Adrenal gland (tissue), 12 donors: ENCODE results near the gene PRKG1. TPM values are rescaled to one million over a fixed set of nuclear protein-coding genes. Genes with fewer than 3 reads are reported as not detected.

Experiments used
- DNase-seq, 7 donors: peaks; one replicate each; pipeline ENCODE4 v3.0.0-alpha.2; 2019 to 2020
- H3K27ac ChIP-seq, 5 donors: fragments of 200-600 bp; sonication (generic) in 4 of 5; 1 replicate in 3 of 5; 2 replicates in 2 of 5; pipeline versions ENCODE4 v1.5.1 to v1.8.0; 2016 to 2020; ENCODE audit warnings: mild to moderate bottlenecking in 1 of 5
- H3K27me3 ChIP-seq: fragments of 200-600 bp; 2 replicates; pipeline ENCODE4 v1.8.0; 2021
- H3K36me3 ChIP-seq, 2 donors: fragments of 200-600 bp; replicated peaks in 1 of 2; 1 replicate in 1 of 2; 2 replicates in 1 of 2; pipeline versions ENCODE4 v1.5.1 to v1.8.0; 2018 to 2022
- H3K4me1 ChIP-seq, 2 donors: fragments of 200-600 bp; replicated peaks in 1 of 2; 1 replicate in 1 of 2; 2 replicates in 1 of 2; pipeline versions ENCODE4 v1.5.1 to v1.8.0; 2018 to 2021
- H3K4me3 ChIP-seq, 4 donors: fragments of 200-600 bp; sonication (generic) in 3 of 4; one replicate each; pipeline ENCODE4 v1.5.1; 2016 to 2018
- H3K9me3 ChIP-seq, 3 donors: fragments of 200-600 bp; sonication (generic) in 1 of 3; replicated peaks in 1 of 3; 1 replicate in 2 of 3; 2 replicates in 1 of 3; pipeline versions ENCODE4 v1.5.1 to v1.8.0; 2016 to 2021
- CTCF ChIP-seq, 6 experiments: fragments of 450-650 bp in 4 of 6; fragments of 200-600 bp in 2 of 6; sonication (generic) in 1 of 6; IDR thresholded peaks; 1 replicate in 5 of 6; 2 replicates in 1 of 6; pipeline versions ENCODE4 v1.5.1 to v1.8.0; 2016 to 2021; ENCODE audit warnings: antibody characterized with exemption in 6 of 6, mild to moderate bottlenecking in 2 of 6, moderate library complexity in 1 of 6
- POLR2A ChIP-seq, 2 donors: fragments of 450-650 bp; IDR thresholded peaks; one replicate each; pipeline ENCODE4 v1.6.1; 2017; ENCODE audit warnings: antibody characterized with exemption in 2 of 2, mild to moderate bottlenecking in 2 of 2, moderate library complexity in 1 of 2
- WGBS, 4 donors: extraction: QIAGEN DNeasy Blood & Tissue Kit in 2 of 4; methylation state at CpG; one replicate each; pipeline versions ENCODE4 v1.1.5 to v1.1.7; 2013 to 2017; 5-methylcytosine and 5-hydroxymethylcytosine counted together
- intact Hi-C, 2 donors: fragments of 100-400 bp; cut with DNase I; formaldehyde crosslinking; loops; one replicate each; pipeline versions ENCODE4 v1.14.1 to v1.15.0; 2022 to 2023
- polyA plus RNA-seq, 3 donors: library from polyadenylated mRNA; stranded (reverse); fragments of 200-250 nt in 2 of 3; fragments of 350-450 nt in 1 of 3; fragmentation: Illumina TruSeq in 1 of 3; extraction: RNeasy Lipid Tissue Mini Kit (QIAGEN cat#74804) in 1 of 3; gene quantifications; one replicate each; pipeline ENCODE4 v1.2.3, GENCODE V29; 2013 to 2014
- total RNA-seq, 9 donors: library from RNA; depleted of rRNA in 4 of 9; stranded (reverse); fragments of >200 nt in 4 of 9; fragments of 120-200 nt in 1 of 9; fragmentation: NEBNext Ultra II Directional in 1 of 9; extraction: Animal tissue kit (Norgen Biotek cat#: 25700) in 1 of 9; gene quantifications; one replicate each; pipeline versions ENCODE4 v1.1.0 to v1.2.4, GENCODE V29; 2013 to 2023
- donor health status: healthy with polysubstance abuse.
- donor health status: Bipolar disorder and iron deficiency.
- donor health status: DM: yes; HTN: yes; CAD: no.
- donor health status: DM: no; HTN: no; CAD: no.
- donor health status: DM: no; HTN: no; CAD: no.
- donor health status: DM: yes; HTN: yes; CAD: no.

Gene PRKG1
- total and polyA plus RNA-seq, 12 donors, result 6.9 to 104 (median 29.7) TPM

GRCh38 chr10:52105301-52105700 lies 1031.0 kb downstream of the PRKG1 start:
- no peak overlapping the region for H3K27ac ChIP-seq
- no peak for DNase-seq

GRCh38 chr10:52106011-52106410 lies 1031.7 kb downstream of the PRKG1 start:
- Histone ChIP-seq H3K27ac (no peak overlapping the region), H3K36me3 (no peaks in the 10 kb centered on the region), H3K4me3 (no peak overlapping the region), H3K4me1 (no peaks in the 10 kb centered on the region), H3K27me3 (no peaks in the 10 kb centered on the region), H3K9me3 (no peaks in the 10 kb centered on the region)
- 83 to 89% (median 84%) methylated on average over 4 of the region's 4 CpGs for WGBS, 4 donors
- TF ChIP-seq POLR2A (IDR thresholded peaks at IDR 0.05) (no peak), CTCF (IDR thresholded peaks at IDR 0.05) (no peak)
- no peak for DNase-seq
- intact Hi-C loops, result no loop called here

More at GRCh38 chr10:52105301-52105700, 1031.0 kb downstream of the PRKG1 start:
- H3K27me3 ChIP-seq, result no peaks in the 10 kb centered on the region
- H3K4me1 ChIP-seq, result no peaks in the 10 kb centered on the region
- no peaks in the 10 kb centered on the region for H3K36me3 ChIP-seq
- H3K4me3 ChIP-seq, result no peak overlapping the region
- 89 to 94% (median 93%) methylated on average over 9 of the region's 9 CpGs for WGBS, 4 donors
- intact Hi-C loops, result no loop called here
- TF ChIP-seq POLR2A (IDR thresholded peaks at IDR 0.05) (no peak), CTCF (IDR thresholded peaks at IDR 0.05) (no peak)
- no peaks in the 10 kb centered on the region for H3K9me3 ChIP-seq

- H3K27ac ChIP-seq, result no peak overlapping the region
- H3K36me3 ChIP-seq, result no peaks in the 10 kb centered on the region
- intact Hi-C loops, result no loop called here
- H3K9me3 ChIP-seq, result no peaks in the 10 kb centered on the region
- H3K4me3 ChIP-seq, result no peak overlapping the region
- no peak for DNase-seq
- H3K27me3 ChIP-seq, result no peaks in the 10 kb centered on the region
- no peaks in the 10 kb centered on the region for H3K4me1 ChIP-seq
- TF ChIP-seq POLR2A (IDR thresholded peaks at IDR 0.05), result no peak
- no peak for TF ChIP-seq CTCF (IDR thresholded peaks at IDR 0.05)
Observed at GRCh38 chr10:52106899-52107298, 1032.6 kb downstream of the PRKG1 start.

GRCh38 chr10:52108236-52108635 lies 1033.9 kb downstream of the PRKG1 start:
- 74 to 91% (median 83%) methylated on average over 1 of the region's 1 CpG for WGBS, 4 donors
- TF ChIP-seq CTCF (IDR thresholded peaks at IDR 0.05) (no peak), POLR2A (IDR thresholded peaks at IDR 0.05) (no peak)

More at GRCh38 chr10:52108236-52108635, 1033.9 kb downstream of the PRKG1 start:
- H3K27me3 ChIP-seq, result no peaks in the 10 kb centered on the region
- H3K4me1 ChIP-seq, result no peaks in the 10 kb centered on the region
- no peaks in the 10 kb centered on the region for H3K9me3 ChIP-seq
- no peak for DNase-seq
- no peak overlapping the region for H3K4me3 ChIP-seq
- H3K36me3 ChIP-seq, result no peaks in the 10 kb centered on the region
- no peak overlapping the region for H3K27ac ChIP-seq
- intact Hi-C loops, result no loop called here
